BJ (cell line): ENCODE results near the gene CALHM5. TPM values are rescaled to one million over a fixed set of nuclear protein-coding genes. Genes with fewer than 3 reads are reported as not detected.

Source experiments
- CTCF ChIA-PET: fragments of 350-600 bp; formaldehyde crosslinking; extraction: SDS; loops from one replicate; lab custom pipeline; 2021; ENCODE audit warnings: antibody characterized with exemption, inconsistent platforms; lab: Yijun Ruan, JAX
- POLR2A ChIA-PET: fragments of 300-600 bp; sonication (Branson Sonifier 250); formaldehyde crosslinking; extraction: SDS; loops from one replicate; lab custom pipeline; 2021; ENCODE audit warnings: antibody characterized with exemption; lab: Charles Lee
- DNase-seq: peaks from one replicate; pipeline ENCODE4 v3.0.0-alpha.2; 2011; ENCODE audit warnings: low read depth
- H3K27me3 ChIP-seq: 2 replicates; pipeline ENCODE4 v1.6.0; 2011; ENCODE audit warnings: low read length; ENCODE audit not compliant: control insufficient read depth, insufficient read depth
- H3K36me3 ChIP-seq: 2 replicates; pipeline ENCODE4 v1.5.1; 2011; ENCODE audit warnings: low read length; ENCODE audit not compliant: control insufficient read depth, insufficient read depth
- H3K4me3 ChIP-seq: 2 replicates; pipeline ENCODE4 v1.5.1; 2011; ENCODE audit warnings: low read depth, mild to moderate bottlenecking, control low read depth, low read length
- polyA minus RNA-seq: library from RNA; depleted of rRNA, polyadenylated mRNA; stranded (reverse); fragments of >200 nt; gene quantifications from 2 replicates; pipeline ENCODE4 v1.2.3, GENCODE V29; 2011; rRNA and poly(A)+ RNA removed
- polyA plus RNA-seq: library from polyadenylated mRNA; depleted of rRNA; stranded (reverse); fragments of >200 nt; gene quantifications from 2 replicates; pipeline ENCODE4 v1.2.3, GENCODE V29; 2011; rRNA removed
- TF ChIP-seq, protein P1 (sequence below): IDR thresholded peaks from 2 replicates; pipeline ENCODE4 v1.5.1; 2011; ENCODE audit warnings: low read depth, mild to moderate bottlenecking, control low read depth, inconsistent platforms, low read length, moderate library complexity; ENCODE audit not compliant: insufficient read depth

Gene CALHM5, protein sequence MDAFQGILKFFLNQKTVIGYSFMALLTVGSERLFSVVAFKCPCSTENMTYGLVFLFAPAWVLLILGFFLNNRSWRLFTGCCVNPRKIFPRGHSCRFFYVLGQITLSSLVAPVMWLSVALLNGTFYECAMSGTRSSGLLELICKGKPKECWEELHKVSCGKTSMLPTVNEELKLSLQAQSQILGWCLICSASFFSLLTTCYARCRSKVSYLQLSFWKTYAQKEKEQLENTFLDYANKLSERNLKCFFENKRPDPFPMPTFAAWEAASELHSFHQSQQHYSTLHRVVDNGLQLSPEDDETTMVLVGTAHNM
- polyA plus RNA-seq (4.4 and 6.6 TPM in 2 replicates), polyA minus RNA-seq (4.1 and 4.2 TPM in 2 replicates)

GRCh38 chr6:116511424-116512110 lies at the start of gene CALHM5:
CALHM5 (plus strand) TSS chr6:116511639; CDS start chr6:116511697, 58 bp downstream.
- TF ChIP-seq, protein P1, sequence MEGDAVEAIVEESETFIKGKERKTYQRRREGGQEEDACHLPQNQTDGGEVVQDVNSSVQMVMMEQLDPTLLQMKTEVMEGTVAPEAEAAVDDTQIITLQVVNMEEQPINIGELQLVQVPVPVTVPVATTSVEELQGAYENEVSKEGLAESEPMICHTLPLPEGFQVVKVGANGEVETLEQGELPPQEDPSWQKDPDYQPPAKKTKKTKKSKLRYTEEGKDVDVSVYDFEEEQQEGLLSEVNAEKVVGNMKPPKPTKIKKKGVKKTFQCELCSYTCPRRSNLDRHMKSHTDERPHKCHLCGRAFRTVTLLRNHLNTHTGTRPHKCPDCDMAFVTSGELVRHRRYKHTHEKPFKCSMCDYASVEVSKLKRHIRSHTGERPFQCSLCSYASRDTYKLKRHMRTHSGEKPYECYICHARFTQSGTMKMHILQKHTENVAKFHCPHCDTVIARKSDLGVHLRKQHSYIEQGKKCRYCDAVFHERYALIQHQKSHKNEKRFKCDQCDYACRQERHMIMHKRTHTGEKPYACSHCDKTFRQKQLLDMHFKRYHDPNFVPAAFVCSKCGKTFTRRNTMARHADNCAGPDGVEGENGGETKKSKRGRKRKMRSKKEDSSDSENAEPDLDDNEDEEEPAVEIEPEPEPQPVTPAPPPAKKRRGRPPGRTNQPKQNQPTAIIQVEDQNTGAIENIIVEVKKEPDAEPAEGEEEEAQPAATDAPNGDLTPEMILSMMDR: peak; percentile 68
- Histone ChIP-seq H3K4me3 (peak within 1 kb of the TSS; percentile 46), H3K27me3 (no peaks in the 10 kb centered on the region), H3K36me3 (peaks cover 5% of the 10 kb centered on the region)
- DNase-seq: peak; percentile 58
- POLR2A ChIA-PET: interaction anchor here (0.6 kb wide), 1 partner anchor 140 kb away, joined by 3 read pairs; no protein-coding TSS in a partner anchor
- CTCF ChIA-PET: interaction anchor here (0.6 to 4.8 kb wide), 16 partner anchors 9 to 244 kb away, joined by 3 to 26 read pairs (median 4); no protein-coding TSS in a partner anchor

DNA sequence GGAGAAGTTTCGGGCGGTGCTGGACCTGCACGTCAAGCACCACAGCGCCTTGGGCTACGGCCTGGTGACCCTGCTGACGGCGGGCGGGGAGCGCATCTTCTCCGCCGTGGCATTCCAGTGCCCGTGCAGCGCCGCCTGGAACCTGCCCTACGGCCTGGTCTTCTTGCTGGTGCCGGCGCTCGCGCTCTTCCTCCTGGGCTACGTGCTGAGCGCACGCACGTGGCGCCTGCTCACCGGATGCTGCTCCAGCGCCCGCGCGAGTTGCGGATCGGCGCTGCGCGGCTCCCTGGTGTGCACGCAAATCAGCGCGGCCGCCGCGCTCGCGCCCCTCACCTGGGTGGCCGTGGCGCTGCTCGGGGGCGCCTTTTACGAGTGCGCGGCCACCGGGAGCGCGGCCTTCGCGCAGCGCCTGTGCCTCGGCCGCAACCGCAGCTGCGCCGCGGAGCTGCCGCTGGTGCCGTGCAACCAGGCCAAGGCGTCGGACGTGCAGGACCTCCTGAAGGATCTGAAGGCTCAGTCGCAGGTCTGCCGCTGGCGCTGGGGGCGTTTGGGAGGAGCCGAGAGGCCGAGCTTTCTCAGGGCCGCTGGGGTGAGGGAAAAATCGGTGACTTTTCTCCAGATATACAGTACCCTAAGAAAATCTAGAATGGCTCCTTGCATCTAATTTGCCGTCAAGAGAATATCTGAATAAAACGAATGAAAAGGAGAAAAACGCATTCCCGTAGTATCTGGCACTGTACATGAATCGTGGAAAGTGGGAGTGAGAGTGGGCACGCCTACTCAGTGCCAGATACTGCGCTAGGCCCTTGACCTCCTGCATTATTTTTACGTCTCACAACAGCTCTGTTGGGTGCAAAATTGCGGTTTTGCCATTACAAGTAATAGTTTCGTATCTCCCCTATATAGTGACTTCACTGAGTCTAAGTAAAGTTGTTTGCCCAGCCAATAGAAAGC lies 49.2 kb upstream of the CALHM5 start:
- POLR2A ChIA-PET: no interaction called here
- Histone ChIP-seq H3K27me3 (no peaks in the 10 kb centered on the region; the same call in none of the 2 replicates), H3K36me3 (no peaks in the 10 kb centered on the region), H3K4me3 (peak overlapping the region; percentile 38)
- CTCF ChIA-PET: interaction anchor here (1.0 kb wide), 2 partner anchors 9 to 174 kb away, joined by 3 to 6 read pairs; no protein-coding TSS in a partner anchor
- TF ChIP-seq, protein P1: 0 out of 2 replicates have a peak, but pooled peaks have one; percentile 6
- no peak for DNase-seq

GRCh38 chr6:116463301-116463700 lies 48.1 kb upstream of the CALHM5 start:
- Histone ChIP-seq H3K4me3 (no peak overlapping the region), H3K27me3 (no peaks in the 10 kb centered on the region; the same call in none of the 2 replicates), H3K36me3 (no peaks in the 10 kb centered on the region)
- DNase-seq: no peak
- TF ChIP-seq, protein P1: no peak
- ChIA-PET CTCF (no interaction called here), POLR2A (no interaction called here)

GRCh38 chr6:116465246-116465645 lies 46.2 kb upstream of the CALHM5 start:
- ChIA-PET CTCF (interaction anchor here (1.2 kb wide), 1 partner anchor 18 kb away, joined by 3 read pairs; no protein-coding TSS in a partner anchor), POLR2A (no interaction called here)
- Histone ChIP-seq H3K4me3 (no peak overlapping the region), H3K27me3 (no peaks in the 10 kb centered on the region; the same call in 1 of the 2 replicates), H3K36me3 (no peaks in the 10 kb centered on the region)
- DNase-seq: no peak
- TF ChIP-seq, protein P1: no peak
